Smooth muscle cell (in vitro differentiated cells): ENCODE results near the gene EHMT2. TPM values are rescaled to one million over a fixed set of nuclear protein-coding genes. Genes with fewer than 3 reads are reported as not detected.

Source experiments
- DNase-seq: peaks from one replicate; lab custom pipeline; 2025; ENCODE audit not compliant: unreplicated experiment; lab: John Stamatoyannopoulos, UW
- H2AFZ ChIP-seq: fragments of 200-600 bp; sonication (generic); 2 replicates; pipeline ENCODE4 v1.6.0; 2016; ENCODE audit warnings: antibody characterized with exemption, low read depth, mild to moderate bottlenecking
- H3F3A ChIP-seq: fragments of 200-600 bp; sonication (generic); 2 replicates; pipeline ENCODE4 v1.6.0; 2017; ENCODE audit warnings: antibody characterized with exemption, low read depth
- H3K27ac ChIP-seq: fragments of 200-600 bp; sonication (generic); 2 replicates; pipeline ENCODE4 v1.5.1; 2016; ENCODE audit warnings: low read depth, mild to moderate bottlenecking
- H3K27me3 ChIP-seq: fragments of 200-600 bp; sonication (generic); 2 replicates; pipeline ENCODE4 v1.6.1; 2016; ENCODE audit warnings: low read depth, mild to moderate bottlenecking
- H3K36me3 ChIP-seq: fragments of 200-600 bp; sonication (generic); 2 replicates; pipeline ENCODE4 v1.5.1; 2016; ENCODE audit warnings: low read depth
- H3K4me1 ChIP-seq: fragments of 200-600 bp; sonication (generic); 2 replicates; pipeline ENCODE4 v1.5.1; 2016; ENCODE audit warnings: low read depth
- H3K4me2 ChIP-seq: fragments of 200-600 bp; sonication (generic); 2 replicates; pipeline ENCODE4 v1.6.0; 2016; ENCODE audit warnings: mild to moderate bottlenecking
- H3K4me3 ChIP-seq: fragments of 200-600 bp; sonication (generic); 2 replicates; pipeline ENCODE4 v1.5.1; 2016; ENCODE audit warnings: mild to moderate bottlenecking
- H3K79me2 ChIP-seq: fragments of 200-600 bp; sonication (generic); 2 replicates; pipeline ENCODE4 v1.6.0; 2016; ENCODE audit warnings: low read depth, mild to moderate bottlenecking
- H3K9ac ChIP-seq: fragments of 200-600 bp; sonication (generic); 2 replicates; pipeline ENCODE4 v1.6.0; 2016; ENCODE audit warnings: low read depth
- H3K9me3 ChIP-seq: fragments of 200-600 bp; sonication (generic); replicated peaks from 2 replicates; pipeline ENCODE4 v1.5.1; 2016; ENCODE audit warnings: low read depth
- H4K20me1 ChIP-seq: fragments of 200-600 bp; sonication (generic); 2 replicates; pipeline ENCODE4 v1.6.0; 2016; ENCODE audit warnings: low read depth
- WGBS: methylation state at CpG from one replicate; pipeline ENCODE4 v1.1.7; 2016; ENCODE audit warnings: low lambda C conversion rate; 5-methylcytosine and 5-hydroxymethylcytosine counted together
- polyA plus RNA-seq: library from polyadenylated mRNA; unstranded; fragments of >200 nt; fragmentation: Nextera tagmentation; extraction: Ambion mirVana; gene quantifications from 2 replicates; pipeline ENCODE4 v1.2.1, GENCODE V29; 2016
- total RNA-seq: library from RNA; depleted of rRNA; stranded (reverse); fragments of >200 nt; gene quantifications from 2 replicates; pipeline ENCODE4 v1.2.3, GENCODE V29; 2014
- TF ChIP-seq, protein P1 (sequence below): fragments of 200-600 bp; sonication (generic); IDR thresholded peaks from 2 replicates; pipeline ENCODE4 v1.5.1; 2017; ENCODE audit warnings: borderline replicate concordance, mild to moderate bottlenecking, antibody characterized with exemption; ENCODE audit not compliant: insufficient read depth, poor library complexity, severe bottlenecking

Gene EHMT2
- total and polyA plus RNA-seq, 2 experiments from 2014 or later, result 17.6 to 33.9 TPM

- TF ChIP-seq, protein P1, sequence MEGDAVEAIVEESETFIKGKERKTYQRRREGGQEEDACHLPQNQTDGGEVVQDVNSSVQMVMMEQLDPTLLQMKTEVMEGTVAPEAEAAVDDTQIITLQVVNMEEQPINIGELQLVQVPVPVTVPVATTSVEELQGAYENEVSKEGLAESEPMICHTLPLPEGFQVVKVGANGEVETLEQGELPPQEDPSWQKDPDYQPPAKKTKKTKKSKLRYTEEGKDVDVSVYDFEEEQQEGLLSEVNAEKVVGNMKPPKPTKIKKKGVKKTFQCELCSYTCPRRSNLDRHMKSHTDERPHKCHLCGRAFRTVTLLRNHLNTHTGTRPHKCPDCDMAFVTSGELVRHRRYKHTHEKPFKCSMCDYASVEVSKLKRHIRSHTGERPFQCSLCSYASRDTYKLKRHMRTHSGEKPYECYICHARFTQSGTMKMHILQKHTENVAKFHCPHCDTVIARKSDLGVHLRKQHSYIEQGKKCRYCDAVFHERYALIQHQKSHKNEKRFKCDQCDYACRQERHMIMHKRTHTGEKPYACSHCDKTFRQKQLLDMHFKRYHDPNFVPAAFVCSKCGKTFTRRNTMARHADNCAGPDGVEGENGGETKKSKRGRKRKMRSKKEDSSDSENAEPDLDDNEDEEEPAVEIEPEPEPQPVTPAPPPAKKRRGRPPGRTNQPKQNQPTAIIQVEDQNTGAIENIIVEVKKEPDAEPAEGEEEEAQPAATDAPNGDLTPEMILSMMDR, result no peak
- no peak overlapping the region for H3K4me2 ChIP-seq
- no peak overlapping the region for H2AFZ ChIP-seq
- no peaks in the 10 kb centered on the region for H3K79me2 ChIP-seq
- no peaks in the 10 kb centered on the region for H3K4me1 ChIP-seq
- no peak overlapping the region for H3K27ac ChIP-seq
- no peak overlapping the region for H3K4me3 ChIP-seq
- 93% methylated on average over 8 of the region's 8 CpGs for WGBS
- no peaks in the 10 kb centered on the region for H3F3A ChIP-seq
- no peak for DNase-seq
- H3K9ac ChIP-seq, result no peak overlapping the region
- no peaks in the 10 kb centered on the region for H3K9me3 ChIP-seq
- no peaks in the 10 kb centered on the region for H3K36me3 ChIP-seq
- H4K20me1 ChIP-seq, result no peaks in the 10 kb centered on the region
- no peaks in the 10 kb centered on the region for H3K27me3 ChIP-seq
Observed at GRCh38 chr6:31918069-31918720, 20.7 kb upstream of the EHMT2 start.

GRCh38 chr6:31915756-31916155, 18.3 kb upstream of the EHMT2 start:
- 80% methylated on average over 6 of the region's 6 CpGs for WGBS
- Histone ChIP-seq H3K27me3 (no peaks in the 10 kb centered on the region), H3K4me1 (no peaks in the 10 kb centered on the region), H3K9ac (no peak overlapping the region), H3K27ac (no peak overlapping the region), H3K36me3 (no peaks in the 10 kb centered on the region), H3K9me3 (no peaks in the 10 kb centered on the region), H3K79me2 (no peaks in the 10 kb centered on the region), H4K20me1 (no peaks in the 10 kb centered on the region), H3F3A (no peaks in the 10 kb centered on the region), H3K4me3 (no peak overlapping the region), H3K4me2 (no peak overlapping the region), H2AFZ (no peak overlapping the region)
- no peak for DNase-seq
- TF ChIP-seq, protein P1, result no peak

DNA sequence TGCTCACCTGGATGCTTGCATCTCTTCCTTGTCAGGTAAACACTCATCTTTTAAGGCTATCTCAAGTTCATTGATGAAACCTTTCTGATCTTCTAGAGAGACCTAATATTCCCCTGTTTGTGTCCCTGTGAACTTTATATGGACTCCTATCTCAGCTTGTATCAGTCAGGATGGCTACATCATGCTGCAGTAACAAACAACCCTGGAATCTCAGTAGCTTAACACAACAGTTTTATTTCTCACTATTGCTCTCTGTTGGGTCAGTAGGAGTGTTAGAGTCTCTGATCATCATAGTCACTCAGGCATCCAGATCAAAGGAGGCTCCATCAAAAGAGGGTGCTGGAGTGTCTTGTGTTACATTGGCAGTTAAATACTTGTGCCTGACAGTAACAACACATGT, 17.9 kb upstream of the EHMT2 start:
- H3K4me2 ChIP-seq, result no peak overlapping the region
- no peak overlapping the region for H3K9ac ChIP-seq
- no peaks in the 10 kb centered on the region for H3K36me3 ChIP-seq
- TF ChIP-seq, protein P1, result no peak
- H3K9me3 ChIP-seq, result no peaks in the 10 kb centered on the region
- H2AFZ ChIP-seq, result no peak overlapping the region
- no peak overlapping the region for H3K4me3 ChIP-seq
- no peaks in the 10 kb centered on the region for H3K27me3 ChIP-seq
- H3K27ac ChIP-seq, result no peak overlapping the region
- DNase-seq, result no peak
- H4K20me1 ChIP-seq, result no peaks in the 10 kb centered on the region
- no peaks in the 10 kb centered on the region for H3K79me2 ChIP-seq
- H3F3A ChIP-seq, result no peaks in the 10 kb centered on the region
- H3K4me1 ChIP-seq, result no peaks in the 10 kb centered on the region
